ENCODE measurements around the gene TOR2A. TPM values are rescaled to one million over a fixed set of nuclear protein-coding genes. Genes with fewer than 3 reads are reported as not detected.
"Not testable (repeated sequence)": the region's sequence is repeated elsewhere in the genome, so short reads cannot be mapped to it uniquely, and the experiment has no call there.

TOR2A gene
- total RNA-seq, 5 donors from 2014 or later (not counting 1 experiment from before 2014, with no cell fraction given), result 7.7 to 18.4 (median 15.5) TPM

DNA sequence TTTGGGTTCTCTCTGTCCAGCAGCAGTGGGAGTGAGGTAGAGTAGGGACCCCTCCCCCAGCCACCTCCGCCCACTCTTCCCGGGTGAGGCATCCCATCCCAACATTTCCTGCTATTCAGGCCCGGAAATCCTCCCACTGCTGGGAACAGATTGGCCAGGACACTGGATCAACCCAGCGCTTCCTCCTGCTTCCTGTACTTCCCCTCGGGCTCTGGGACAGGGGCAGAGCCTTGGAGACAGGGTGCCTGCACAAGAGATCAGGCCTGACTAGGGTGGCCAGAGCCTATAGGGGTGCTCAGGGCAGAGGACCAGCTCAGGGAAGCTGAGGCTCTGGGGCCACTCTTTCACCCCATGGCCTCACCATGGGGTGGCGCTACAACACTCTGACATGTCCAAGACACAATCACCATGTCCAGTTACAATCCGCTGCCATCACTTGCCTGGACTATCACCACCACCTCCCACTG lies 28.9 kb upstream of the TOR2A start:
- ChIA-PET POLR2A (no interaction called here), CTCF (interaction anchor here in 1 of 2 donors (1.0 to 1.5 kb wide), 3 partner anchors 19 to 158 kb away, joined by 4 read pairs; partner anchors contain the start of gene TOR2A)
- H3K9me3 ChIP-seq, result no peaks in the 10 kb centered on the region
- WGBS (ENCODE audit: insufficient coverage), result 95% methylated on average over 5 of the region's 7 CpGs
- Mint-ChIP-seq H3K27ac (peak overlapping the region; percentile 61 to 75), H3K36me3 (peaks cover 39% of the 10 kb centered on the region), H3K27me3 (no peaks in the 10 kb centered on the region), H3K4me1 (peaks cover 65 to 70% (median 66%) of the 10 kb centered on the region in 3 donors), H3K9me3 (no peaks in the 10 kb centered on the region), H3K4me3 (no peak overlapping the region)
- DNase-seq (peak in 2 of 35 experiments; percentile 25 to 49), ATAC-seq (replicated peaks in 1 of 4) (peak in 3 of 4 experiments; percentile 30 to 51 (median 31))
- no peaks in the 10 kb centered on the region for H3K27me3 ChIP-seq (replicated peaks in 1 of 2; ENCODE audit: control insufficient read depth in 2 of 2, extremely low read depth in 1 of 2, insufficient read depth in 2 of 2, low read length in 1 of 2)
- H3K36me3 ChIP-seq (ENCODE audit: control insufficient read depth in 2 of 2, extremely low read depth in 1 of 2, insufficient read depth in 1 of 2, low read length in 1 of 2), result peaks cover 19 to 70% of the 10 kb centered on the region in 2 donors
- H3K27ac ChIP-seq (ENCODE audit: low read length), result no peak overlapping the region
- H3K4me1 ChIP-seq (ENCODE audit: control insufficient read depth in 1 of 2, extremely low read depth in 1 of 2, insufficient read depth in 2 of 2, low read length in 2 of 2), result peaks cover 27 to 59% of the 10 kb centered on the region in 2 experiments
- H3K4me3 ChIP-seq (ENCODE audit: control insufficient read depth in 1 of 2, extremely low read depth in 1 of 2, low read length in 1 of 2), result no peak overlapping the region

DNA sequence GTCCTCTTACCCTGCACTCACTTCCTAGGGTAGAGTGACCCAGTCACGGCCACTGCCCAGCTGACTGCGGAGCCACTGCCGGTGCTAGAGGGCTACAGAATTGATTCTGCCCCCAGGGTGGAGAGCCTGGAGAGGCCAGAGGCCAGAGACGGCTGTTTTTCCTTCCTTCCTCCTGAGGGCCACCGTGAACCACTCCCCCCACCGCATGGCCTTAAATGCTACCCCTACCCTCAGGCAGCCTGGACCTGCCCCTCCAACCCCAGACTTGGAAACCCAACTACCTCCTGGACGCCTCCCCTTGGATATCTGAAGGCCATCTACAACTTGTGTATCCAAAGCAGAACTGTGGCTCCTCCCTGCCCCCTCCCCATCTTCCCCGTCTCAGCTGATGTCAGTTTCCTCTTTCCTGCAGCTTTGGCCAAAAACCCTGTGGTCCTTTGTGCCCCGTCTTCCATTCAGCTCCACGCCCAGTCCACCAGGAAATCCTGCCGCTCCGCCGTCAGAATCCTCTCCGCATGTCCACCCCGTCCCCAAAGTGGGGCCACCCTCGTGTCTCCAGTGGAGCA lies 27.1 kb upstream of the TOR2A start:
- Mint-ChIP-seq H3K4me3 (no peak overlapping the region), H3K27me3 (no peaks in the 10 kb centered on the region), H3K4me1 (peaks cover 50 to 58% (median 55%) of the 10 kb centered on the region in 3 donors), H3K9me3 (no peaks in the 10 kb centered on the region), H3K36me3 (peaks cover 37% of the 10 kb centered on the region), H3K27ac (peak overlapping the region; percentile 4 to 80)
- Histone ChIP-seq H3K4me1 (ENCODE audit: control insufficient read depth in 1 of 2, extremely low read depth in 1 of 2, insufficient read depth in 2 of 2, low read length in 2 of 2) (peaks cover 9 to 41% of the 10 kb centered on the region in 2 experiments), H3K9me3 (no peaks in the 10 kb centered on the region), H3K36me3 (ENCODE audit: control insufficient read depth in 2 of 2, extremely low read depth in 1 of 2, insufficient read depth in 1 of 2, low read length in 1 of 2) (peaks cover 16 to 76% of the 10 kb centered on the region in 2 donors), H3K27ac (ENCODE audit: low read length) (no peak overlapping the region), H3K27me3 (replicated peaks in 1 of 2; ENCODE audit: control insufficient read depth in 2 of 2, extremely low read depth in 1 of 2, insufficient read depth in 2 of 2, low read length in 1 of 2) (no peaks in the 10 kb centered on the region), H3K4me3 (ENCODE audit: control insufficient read depth in 1 of 2, extremely low read depth in 1 of 2, low read length in 1 of 2) (no peak overlapping the region)
- no peak for DNase-seq
- POLR2A ChIA-PET, result interaction anchor here in 1 of 2 donors (0.5 kb wide), 1 partner anchor 202 kb away, joined by 9 read pairs; no protein-coding TSS in a partner anchor
- CTCF ChIA-PET, result no interaction called here
- ATAC-seq (replicated peaks in 1 of 4), result no peak
- 88% methylated on average over 16 of the region's 16 CpGs for WGBS (ENCODE audit: insufficient coverage)

DNA sequence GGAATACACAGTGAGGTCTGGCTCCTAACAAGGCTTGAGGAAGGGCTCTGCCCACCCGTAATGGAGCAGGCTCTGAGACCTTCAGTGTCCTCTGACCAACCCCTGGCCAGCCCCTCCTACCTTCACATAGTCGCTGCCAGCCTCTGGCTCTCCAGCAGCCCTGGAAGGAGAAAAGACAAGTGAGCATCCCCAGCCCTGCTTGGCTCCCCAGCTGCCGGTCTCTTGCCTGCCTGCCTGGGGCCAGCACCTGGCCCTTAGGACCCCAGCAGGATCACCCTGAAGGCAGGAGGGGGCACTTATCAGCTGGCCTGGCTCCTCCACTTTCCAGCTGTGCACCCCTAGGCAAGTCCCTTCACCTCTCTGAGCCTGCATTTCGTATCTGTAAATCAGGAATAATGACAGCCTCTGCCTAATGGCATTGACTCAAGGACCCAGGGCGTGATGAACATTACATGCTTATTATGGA lies 26.4 kb upstream of the TOR2A start:
- Mint-ChIP-seq H3K27me3 (no peaks in the 10 kb centered on the region), H3K4me3 (no peak overlapping the region), H3K27ac (peak overlapping the region in 1 of 2 donors; percentile 48), H3K9me3 (no peaks in the 10 kb centered on the region), H3K4me1 (peaks cover 44 to 51% (median 48%) of the 10 kb centered on the region in 3 donors), H3K36me3 (peaks cover 36% of the 10 kb centered on the region)
- POLR2A ChIA-PET, result interaction anchor here in 1 of 2 donors (0.6 kb wide), 1 partner anchor 105 kb away, joined by 6 read pairs; no protein-coding TSS in a partner anchor
- WGBS (ENCODE audit: insufficient coverage), result 96% methylated on average over 5 of the region's 5 CpGs
- no peak for DNase-seq
- H3K4me3 ChIP-seq (ENCODE audit: control insufficient read depth in 1 of 2, extremely low read depth in 1 of 2, low read length in 1 of 2), result no peak overlapping the region
- H3K9me3 ChIP-seq, result no peaks in the 10 kb centered on the region
- H3K27me3 ChIP-seq (replicated peaks in 1 of 2; ENCODE audit: control insufficient read depth in 2 of 2, extremely low read depth in 1 of 2, insufficient read depth in 2 of 2, low read length in 1 of 2), result no peaks in the 10 kb centered on the region
- H3K36me3 ChIP-seq (ENCODE audit: control insufficient read depth in 2 of 2, extremely low read depth in 1 of 2, insufficient read depth in 1 of 2, low read length in 1 of 2), result peaks cover 14 to 72% of the 10 kb centered on the region in 2 donors
- ATAC-seq (replicated peaks in 1 of 4), result no peak
- peaks cover 4 to 35% of the 10 kb centered on the region in 2 experiments for H3K4me1 ChIP-seq (ENCODE audit: control insufficient read depth in 1 of 2, extremely low read depth in 1 of 2, insufficient read depth in 2 of 2, low read length in 2 of 2)
- no peak overlapping the region for H3K27ac ChIP-seq (ENCODE audit: low read length)
- CTCF ChIA-PET, result interaction anchor here in 1 of 2 donors (0.5 kb wide), 1 partner anchor 147 kb away, joined by 3 read pairs; no protein-coding TSS in a partner anchor

DNA sequence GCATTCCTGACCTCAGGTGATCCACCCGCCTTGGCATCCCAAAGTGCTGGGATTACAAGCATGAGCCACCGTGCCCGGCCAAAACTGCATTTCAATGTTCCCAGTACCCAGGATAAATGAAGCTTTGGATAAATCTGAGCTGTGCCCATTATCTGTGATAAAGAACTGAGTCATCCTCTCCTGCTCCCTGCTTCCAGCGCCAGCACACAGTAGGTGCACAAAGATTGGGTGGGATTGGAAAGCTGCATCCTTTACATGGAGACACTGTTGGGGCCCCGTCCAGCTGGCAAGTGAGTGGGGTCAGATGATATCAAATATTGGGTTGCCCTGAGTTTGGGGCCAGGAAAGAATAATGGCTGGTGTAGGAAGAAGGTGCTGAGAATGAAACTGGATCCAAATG lies 26.0 kb upstream of the TOR2A start:
- H3K27me3 Mint-ChIP-seq, result no peaks in the 10 kb centered on the region
- ATAC-seq (replicated peaks in 1 of 4) (no peak), DNase-seq (no peak)
- peaks cover 3 to 30% of the 10 kb centered on the region in 2 experiments for H3K4me1 ChIP-seq (ENCODE audit: control insufficient read depth in 1 of 2, extremely low read depth in 1 of 2, insufficient read depth in 2 of 2, low read length in 2 of 2)
- 100% methylated on average over 5 of the region's 5 CpGs for WGBS (ENCODE audit: insufficient coverage)
- H3K4me1 Mint-ChIP-seq, result peaks cover 39 to 47% (median 43%) of the 10 kb centered on the region in 3 donors
- no peaks in the 10 kb centered on the region for H3K27me3 ChIP-seq (replicated peaks in 1 of 2; ENCODE audit: control insufficient read depth in 2 of 2, extremely low read depth in 1 of 2, insufficient read depth in 2 of 2, low read length in 1 of 2)
- ChIA-PET CTCF (interaction anchor here in 1 of 2 donors (0.5 kb wide), 1 partner anchor 146 kb away, joined by 3 read pairs; no protein-coding TSS in a partner anchor), POLR2A (interaction anchor here in 1 of 2 donors (0.6 kb wide), 1 partner anchor 105 kb away, joined by 6 read pairs; no protein-coding TSS in a partner anchor)
- H3K27ac ChIP-seq (ENCODE audit: low read length), result no peak overlapping the region
- peak overlapping the region in 1 of 2 donors; percentile 48 for H3K27ac Mint-ChIP-seq
- H3K9me3 Mint-ChIP-seq, result no peaks in the 10 kb centered on the region
- H3K4me3 Mint-ChIP-seq, result no peak overlapping the region
- no peaks in the 10 kb centered on the region for H3K9me3 ChIP-seq
- peaks cover 32% of the 10 kb centered on the region for H3K36me3 Mint-ChIP-seq
- H3K4me3 ChIP-seq (ENCODE audit: control insufficient read depth in 1 of 2, extremely low read depth in 1 of 2, low read length in 1 of 2), result no peak overlapping the region
- peaks cover 14 to 71% of the 10 kb centered on the region in 2 donors for H3K36me3 ChIP-seq (ENCODE audit: control insufficient read depth in 2 of 2, extremely low read depth in 1 of 2, insufficient read depth in 1 of 2, low read length in 1 of 2)

DNA sequence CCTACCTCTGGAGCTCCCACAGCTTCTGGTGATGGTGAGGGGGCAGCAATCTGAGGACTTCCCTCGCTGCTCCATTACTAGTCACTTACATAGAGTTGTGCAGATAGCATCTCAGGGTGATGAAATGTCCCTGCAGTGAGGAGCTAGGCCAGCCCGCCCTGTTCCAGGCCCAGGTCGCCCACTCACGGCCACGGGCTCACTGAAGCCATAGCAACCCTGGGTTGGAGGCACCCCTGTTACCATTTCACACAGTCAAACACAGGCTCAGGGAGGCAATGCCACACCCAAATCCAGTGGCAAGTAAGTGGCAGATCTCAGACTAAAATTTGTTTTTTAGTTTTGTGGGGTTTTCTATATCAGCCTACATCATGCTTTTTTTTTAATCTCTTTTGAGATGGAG lies 23.7 kb upstream of the TOR2A start:
- ChIA-PET POLR2A (interaction anchor here in 1 of 2 donors (0.6 kb wide), 1 partner anchor 231 kb away, joined by 10 read pairs; no protein-coding TSS in a partner anchor), CTCF (no interaction called here)
- ATAC-seq (replicated peaks in 1 of 4), result no peak
- no peaks in the 10 kb centered on the region for H3K27me3 ChIP-seq (replicated peaks in 1 of 2; ENCODE audit: control insufficient read depth in 2 of 2, extremely low read depth in 1 of 2, insufficient read depth in 2 of 2, low read length in 1 of 2)
- no peak overlapping the region for H3K4me3 ChIP-seq (ENCODE audit: control insufficient read depth in 1 of 2, extremely low read depth in 1 of 2, low read length in 1 of 2)
- WGBS (ENCODE audit: insufficient coverage), result no CpG with 5 or more reads among the region's 5 CpGs
- no peak overlapping the region for H3K4me3 Mint-ChIP-seq
- H3K9me3 Mint-ChIP-seq, result no peaks in the 10 kb centered on the region
- DNase-seq, result no peak
- H3K27ac ChIP-seq (ENCODE audit: low read length), result no peak overlapping the region
- H3K36me3 Mint-ChIP-seq, result peaks cover 20% of the 10 kb centered on the region
- H3K4me1 Mint-ChIP-seq, result peaks cover 21 to 26% (median 21%) of the 10 kb centered on the region in 3 donors
- H3K4me1 ChIP-seq (ENCODE audit: control insufficient read depth in 1 of 2, extremely low read depth in 1 of 2, insufficient read depth in 2 of 2, low read length in 2 of 2), result peaks cover 0 to 14% of the 10 kb centered on the region in 2 experiments
- H3K27me3 Mint-ChIP-seq, result no peaks in the 10 kb centered on the region
- H3K36me3 ChIP-seq (ENCODE audit: control insufficient read depth in 2 of 2, extremely low read depth in 1 of 2, insufficient read depth in 1 of 2, low read length in 1 of 2), result peaks cover 17 to 67% of the 10 kb centered on the region in 2 donors
- H3K27ac Mint-ChIP-seq, result peak overlapping the region; percentile 49 to 76
- no peaks in the 10 kb centered on the region for H3K9me3 ChIP-seq

DNA sequence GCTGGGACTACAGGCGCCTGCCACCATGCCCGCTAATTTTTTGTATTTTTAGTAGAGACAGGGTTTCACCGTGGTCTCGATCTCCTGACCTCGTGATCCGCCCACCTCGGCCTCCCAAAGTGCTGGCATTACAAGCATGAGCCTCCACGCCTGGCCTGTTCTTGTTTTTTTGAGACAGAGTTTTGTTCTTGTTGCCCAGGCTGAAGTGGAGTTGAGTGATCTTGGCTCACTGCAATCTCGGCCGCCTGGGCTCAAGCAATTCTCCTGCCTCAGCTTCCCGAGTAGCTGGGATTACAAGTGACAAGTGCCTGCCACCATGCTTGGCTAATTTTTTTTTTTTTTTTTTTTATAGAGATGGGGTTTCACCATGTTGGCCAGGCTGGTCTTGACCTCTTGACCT lies 21.7 kb upstream of the TOR2A start:
- POLR2A ChIA-PET, result interaction anchor here in 1 of 2 donors (0.6 kb wide), 1 partner anchor 125 kb away, joined by 3 read pairs; no protein-coding TSS in a partner anchor
- CTCF ChIA-PET, result interaction anchor here in 1 of 2 donors (0.6 kb wide), 1 partner anchor 1346 kb away, joined by 3 read pairs; no protein-coding TSS in a partner anchor
- Histone ChIP-seq H3K4me1 (ENCODE audit: control insufficient read depth in 1 of 2, extremely low read depth in 1 of 2, insufficient read depth in 2 of 2, low read length in 2 of 2) (peaks cover 0 to 11% of the 10 kb centered on the region in 2 experiments), H3K36me3 (ENCODE audit: control insufficient read depth in 2 of 2, extremely low read depth in 1 of 2, insufficient read depth in 1 of 2, low read length in 1 of 2) (peaks cover 24 to 71% of the 10 kb centered on the region in 2 donors)
- DNase-seq; H3K4me3 ChIP-seq (ENCODE audit: control insufficient read depth in 1 of 2, extremely low read depth in 1 of 2, low read length in 1 of 2); H3K9me3 ChIP-seq; ATAC-seq (replicated peaks in 1 of 4); H3K27me3 ChIP-seq (replicated peaks in 1 of 2; ENCODE audit: control insufficient read depth in 2 of 2, extremely low read depth in 1 of 2, insufficient read depth in 2 of 2, low read length in 1 of 2); H3K27ac ChIP-seq (ENCODE audit: low read length); H3K27ac Mint-ChIP-seq; H3K27me3 Mint-ChIP-seq; H3K4me3 Mint-ChIP-seq; H3K9me3 Mint-ChIP-seq: not testable (repeated sequence)
- Mint-ChIP-seq H3K36me3 (peaks cover 13% of the 10 kb centered on the region), H3K4me1 (peaks cover 7 to 14% (median 8%) of the 10 kb centered on the region in 3 donors)
- WGBS (ENCODE audit: insufficient coverage), result 98% methylated on average over 9 of the region's 11 CpGs
